GM23338 (cell line): ENCODE measurements around the gene ACADVL. TPM values are rescaled to one million over a fixed set of nuclear protein-coding genes. Genes with fewer than 3 reads are reported as not detected.
A peak's percentile ranks its signal among the peaks of the same experiment; 100 is the strongest.
"Not testable (repeated sequence)": the region's sequence is repeated elsewhere in the genome, so short reads cannot be mapped to it uniquely, and the experiment has no call there.

Experiments used
- ATAC-seq: fragments of 200-7000 bp; cut with Tn5 transposase; 3 replicates; pipeline ENCODE4 v1.9.1; 2020
- DNase-seq: peaks from one replicate; pipeline ENCODE4 v3.0.0-alpha.2; 2015; ENCODE audit warnings: low spot score
- H2AFZ ChIP-seq: fragments of 200-600 bp; sonication (generic); 2 replicates; pipeline ENCODE4 v1.8.0; 2016; ENCODE audit warnings: antibody characterized with exemption, mild to moderate bottlenecking, moderate library complexity
- H3F3A ChIP-seq: fragments of 200-600 bp; sonication (generic); replicated peaks from 2 replicates; pipeline ENCODE4 v1.8.0; 2017; ENCODE audit warnings: antibody characterized with exemption, mixed run types, low read depth
- H3K27ac ChIP-seq: fragments of 200-600 bp; sonication (generic); 2 replicates; pipeline ENCODE4 v1.6.1; 2016; ENCODE audit warnings: low read depth
- H3K27me3 ChIP-seq: fragments of 200-600 bp; sonication (generic); 2 replicates; pipeline ENCODE4 v1.8.0; 2016; ENCODE audit warnings: mild to moderate bottlenecking, mixed run types, moderate library complexity; ENCODE audit not compliant: insufficient read depth
- H3K36me3 ChIP-seq: fragments of 200-600 bp; sonication (generic); 2 replicates; pipeline ENCODE4 v1.8.0; 2016; ENCODE audit warnings: mild to moderate bottlenecking; ENCODE audit not compliant: insufficient read depth
- H3K4me1 ChIP-seq: fragments of 200-600 bp; sonication (generic); 2 replicates; pipeline ENCODE4 v1.8.0; 2016; ENCODE audit warnings: mild to moderate bottlenecking, moderate library complexity; ENCODE audit not compliant: insufficient read depth
- H3K4me2 ChIP-seq: fragments of 200-600 bp; sonication (generic); 2 replicates; pipeline ENCODE4 v1.7.1; 2017; ENCODE audit warnings: mixed run types
- H3K4me3 ChIP-seq: fragments of 200-600 bp; sonication (generic); 2 replicates; pipeline ENCODE4 v1.6.1; 2016; ENCODE audit warnings: mixed run types
- H3K79me2 ChIP-seq: fragments of 200-600 bp; sonication (generic); replicated peaks from 2 replicates; pipeline ENCODE4 v1.8.0; 2017; ENCODE audit warnings: mild to moderate bottlenecking; ENCODE audit not compliant: insufficient read depth
- H3K9me2 ChIP-seq: fragments of 200-600 bp; sonication (generic); 2 replicates; pipeline ENCODE4 v1.8.0; 2017; ENCODE audit not compliant: insufficient read depth
- H4K20me1 ChIP-seq: fragments of 200-600 bp; sonication (generic); replicated peaks from 2 replicates; pipeline ENCODE4 v1.8.0; 2017; ENCODE audit warnings: mild to moderate bottlenecking; ENCODE audit not compliant: insufficient read depth
- H3K27ac Mint-ChIP-seq: 2 replicates; pipeline ENCODE4 v1.8.0; 2020; ENCODE audit warnings: inconsistent platforms, mild to moderate bottlenecking, moderate library complexity, mixed read lengths
- H3K27me3 Mint-ChIP-seq: 3 replicates; pipeline ENCODE4 v1.8.0; 2022; ENCODE audit warnings: low read depth, mild to moderate bottlenecking, moderate library complexity, mixed read lengths, inconsistent platforms; ENCODE audit not compliant: insufficient read depth, poor library complexity
- H3K36me3 Mint-ChIP-seq: 3 replicates; pipeline ENCODE4 v1.8.0; 2021; ENCODE audit warnings: low read depth, mild to moderate bottlenecking, inconsistent platforms, moderate library complexity, mixed read lengths
- H3K4me1 Mint-ChIP-seq: 3 replicates; pipeline ENCODE4 v1.8.0; 2020; ENCODE audit warnings: mild to moderate bottlenecking, inconsistent platforms, mixed read lengths
- H3K4me3 Mint-ChIP-seq: 3 replicates; pipeline ENCODE4 v1.8.0; 2021; ENCODE audit warnings: moderate library complexity, mild to moderate bottlenecking, inconsistent platforms, mixed read lengths
- H3K9me3 Mint-ChIP-seq: 3 replicates; pipeline ENCODE4 v1.8.0; 2020; ENCODE audit warnings: moderate library complexity, mild to moderate bottlenecking, inconsistent platforms, mixed read lengths
- CREB1 ChIP-seq: fragments of 250-450 bp; sonication (Bioruptor Pico); IDR thresholded peaks from 2 replicates; pipeline ENCODE4 v1.5.0; 2020; ENCODE audit warnings: low read depth, mild to moderate bottlenecking, moderate library complexity
- ETS1 ChIP-seq: IDR thresholded peaks from 2 replicates; pipeline ENCODE4 v1.6.1; 2016; ENCODE audit warnings: antibody characterized with exemption
- EZH2 ChIP-seq: fragments of 200-600 bp; sonication (generic); IDR thresholded peaks from one replicate; pipeline ENCODE4 v1.8.0; 2017; ENCODE audit warnings: antibody characterized with exemption, mild to moderate bottlenecking, low read depth; ENCODE audit not compliant: unreplicated experiment
- EZH2phosphoT487 ChIP-seq: fragments of 200-600 bp; sonication (generic); IDR thresholded peaks from one replicate; pipeline ENCODE4 v1.8.1; 2018; ENCODE audit warnings: antibody characterized with exemption; ENCODE audit not compliant: unreplicated experiment
- NANOG ChIP-seq: IDR thresholded peaks from 2 replicates; pipeline ENCODE4 v1.6.1; 2016; ENCODE audit warnings: antibody characterized with exemption, borderline replicate concordance
- POLR2AphosphoS5 ChIP-seq: IDR thresholded peaks from 2 replicates; pipeline ENCODE4 v1.6.1; 2016; ENCODE audit warnings: antibody characterized with exemption, low read depth
- REST ChIP-seq: IDR thresholded peaks from one replicate; pipeline ENCODE4 v1.6.1; 2018; ENCODE audit warnings: antibody characterized with exemption; ENCODE audit not compliant: unreplicated experiment
- STAT1 ChIP-seq: IDR thresholded peaks from one replicate; pipeline ENCODE4 v1.6.1; 2016; ENCODE audit warnings: antibody characterized with exemption; ENCODE audit not compliant: unreplicated experiment
- ZNF114 ChIP-seq: fragments of 250-450 bp; sonication (Bioruptor Pico); IDR thresholded peaks from 2 replicates; pipeline ENCODE4 v1.5.0; 2020; ENCODE audit warnings: mild to moderate bottlenecking, moderate library complexity
- ZNF331 ChIP-seq: fragments of 250-450 bp; sonication (Bioruptor Pico); IDR thresholded peaks from 2 replicates; pipeline ENCODE4 v1.5.0; 2020; ENCODE audit warnings: low read depth, mild to moderate bottlenecking, moderate library complexity
- ZNF462 ChIP-seq: fragments of 250-450 bp; sonication (Bioruptor Pico); IDR thresholded peaks from 2 replicates; pipeline ENCODE4 v1.5.0; 2020; ENCODE audit warnings: mild to moderate bottlenecking, moderate library complexity
- polyA plus RNA-seq: library from polyadenylated mRNA; unstranded; fragments of >200 nt; fragmentation: Nextera tagmentation; extraction: Ambion mirVana; gene quantifications from 2 replicates; pipeline ENCODE4 v1.2.1, GENCODE V29; 2016
- total RNA-seq: library from RNA; depleted of rRNA; stranded (reverse); fragments of >200 nt; shearing (Covaris generic); gene quantifications from 2 replicates; pipeline ENCODE4 v1.2.3, GENCODE V29; 2014

Gene ACADVL
- total and polyA plus RNA-seq, 2 experiments from 2014 or later = 152 to 156 TPM

GRCh38 chr17:7243453-7243729, 23.7 kb downstream of the ACADVL start (continued):
- TF ChIP-seq ZNF462 (CRISPR knock-in tag) (no peak), ZNF331 (CRISPR knock-in tag) (no peak), POLR2AphosphoS5 (no peak), CREB1 (CRISPR knock-in tag) (no peak), NANOG (no peak), ZNF114 (CRISPR knock-in tag) (no peak), EZH2phosphoT487 (no peak), STAT1 (no peak), REST (no peak), ETS1 (no peak), EZH2 (no peak)

GRCh38 chr17:7243838-7244237, 24.1 kb downstream of the ACADVL start:
- Histone ChIP-seq H3K36me3 (peaks cover 16% of the 10 kb centered on the region; the same call in 1 of the 2 replicates), H3F3A (peaks cover 27% of the 10 kb centered on the region), H3K4me1 (peaks cover 23% of the 10 kb centered on the region), H3K27ac (peak overlapping the region; percentile 76; the same call in 1 of the 2 replicates), H3K79me2 (peaks cover 45% of the 10 kb centered on the region)
- H3K4me3 Mint-ChIP-seq = peak overlapping the region; percentile 87; the same call in 1 of the 3 replicates
- H2AFZ ChIP-seq, H3K9me2 ChIP-seq, H3K4me3 ChIP-seq, H3K27ac Mint-ChIP-seq, H3K27me3 ChIP-seq, DNase-seq, H3K4me2 ChIP-seq, H3K9me3 Mint-ChIP-seq, H4K20me1 ChIP-seq, ATAC-seq: not testable (repeated sequence)
- H3K4me1 Mint-ChIP-seq = peaks cover 40% of the 10 kb centered on the region
- peaks cover 50% of the 10 kb centered on the region for H3K36me3 Mint-ChIP-seq
- peaks cover 19% of the 10 kb centered on the region for H3K27me3 Mint-ChIP-seq
